SHP77 treated with DMSO at 0.1 percent for 48 hours (cell line): Measurements from ENCODE around the gene LSS.
"Not testable (repeated sequence)": the region's sequence is repeated elsewhere in the genome, so short reads cannot be mapped to it uniquely, and the experiment has no call there.

Experiments used
- DNase-seq: peaks from one replicate; lab custom pipeline; 2025; lab: John Stamatoyannopoulos, UW

Gene LSS

DNA sequence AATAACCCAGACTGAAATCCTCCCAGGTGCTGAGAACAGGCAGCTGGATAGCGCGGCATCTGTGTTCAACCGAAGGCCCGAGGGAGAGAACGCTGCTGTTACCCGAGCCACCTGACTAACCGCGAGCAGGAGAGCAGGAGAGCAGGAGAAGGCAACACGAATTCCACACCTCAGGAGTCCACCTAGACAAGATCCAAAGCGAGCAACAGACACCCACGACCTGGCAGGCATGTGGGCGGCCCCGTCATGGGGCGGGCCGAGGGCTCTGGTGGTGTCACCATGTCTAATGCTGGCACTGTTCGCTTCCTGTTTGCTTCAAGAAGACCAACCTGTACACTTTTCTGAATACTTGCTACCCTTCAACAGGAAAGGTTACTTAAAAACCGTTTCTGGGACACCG, 23.4 kb downstream of the LSS start:
- DNase-seq, result no peak

DNA sequence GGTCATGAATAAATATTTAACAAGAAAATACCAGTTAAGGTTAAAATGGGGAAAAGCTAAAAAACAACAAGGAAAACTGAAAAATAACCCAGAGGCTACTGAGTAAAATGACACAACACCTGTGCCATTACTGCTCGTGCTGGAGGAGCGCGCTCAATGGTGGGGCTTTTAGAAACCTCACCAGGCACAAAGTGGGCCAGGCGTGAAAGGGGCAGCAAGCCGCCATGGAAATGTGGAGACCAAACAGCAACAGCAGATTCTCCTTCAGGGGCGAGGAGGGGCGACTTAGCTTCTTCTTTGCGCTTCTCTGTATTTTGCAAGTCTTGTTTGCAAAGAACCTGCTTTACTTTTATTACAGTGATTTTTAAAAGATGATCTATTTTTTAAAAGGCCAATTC, 25.4 kb downstream of the LSS start:
- DNase-seq, result no peak

DNA sequence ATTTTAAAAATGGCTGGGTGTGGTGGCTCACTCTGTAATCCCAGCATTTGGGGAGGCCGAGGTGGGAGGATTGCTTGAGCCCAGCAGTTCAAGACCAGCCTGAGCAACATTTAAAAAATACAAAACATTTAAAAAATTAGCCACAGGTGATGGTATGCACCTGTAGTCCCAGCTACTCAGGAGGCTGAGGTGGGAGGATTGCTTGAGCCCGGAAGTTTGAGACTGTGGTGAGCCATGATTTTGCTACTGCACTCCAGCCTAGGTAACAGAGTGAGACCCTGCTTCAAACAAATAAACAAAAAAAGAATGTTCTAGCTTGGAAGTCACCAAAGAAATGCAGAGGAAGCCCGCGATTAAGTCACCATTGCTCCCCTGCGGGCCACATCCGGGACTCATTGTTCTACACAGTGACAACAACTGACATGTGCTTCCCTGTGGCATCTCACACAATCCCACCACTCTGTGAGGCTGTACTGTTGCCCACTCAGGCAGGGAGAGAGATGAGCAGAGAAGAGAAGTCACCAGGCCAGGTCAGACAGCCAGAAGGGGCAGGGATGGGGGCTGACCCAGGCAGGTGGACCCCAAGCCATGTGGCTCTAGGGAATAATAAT, 25.9 kb downstream of the LSS start:
- DNase-seq, result no peak

DNA sequence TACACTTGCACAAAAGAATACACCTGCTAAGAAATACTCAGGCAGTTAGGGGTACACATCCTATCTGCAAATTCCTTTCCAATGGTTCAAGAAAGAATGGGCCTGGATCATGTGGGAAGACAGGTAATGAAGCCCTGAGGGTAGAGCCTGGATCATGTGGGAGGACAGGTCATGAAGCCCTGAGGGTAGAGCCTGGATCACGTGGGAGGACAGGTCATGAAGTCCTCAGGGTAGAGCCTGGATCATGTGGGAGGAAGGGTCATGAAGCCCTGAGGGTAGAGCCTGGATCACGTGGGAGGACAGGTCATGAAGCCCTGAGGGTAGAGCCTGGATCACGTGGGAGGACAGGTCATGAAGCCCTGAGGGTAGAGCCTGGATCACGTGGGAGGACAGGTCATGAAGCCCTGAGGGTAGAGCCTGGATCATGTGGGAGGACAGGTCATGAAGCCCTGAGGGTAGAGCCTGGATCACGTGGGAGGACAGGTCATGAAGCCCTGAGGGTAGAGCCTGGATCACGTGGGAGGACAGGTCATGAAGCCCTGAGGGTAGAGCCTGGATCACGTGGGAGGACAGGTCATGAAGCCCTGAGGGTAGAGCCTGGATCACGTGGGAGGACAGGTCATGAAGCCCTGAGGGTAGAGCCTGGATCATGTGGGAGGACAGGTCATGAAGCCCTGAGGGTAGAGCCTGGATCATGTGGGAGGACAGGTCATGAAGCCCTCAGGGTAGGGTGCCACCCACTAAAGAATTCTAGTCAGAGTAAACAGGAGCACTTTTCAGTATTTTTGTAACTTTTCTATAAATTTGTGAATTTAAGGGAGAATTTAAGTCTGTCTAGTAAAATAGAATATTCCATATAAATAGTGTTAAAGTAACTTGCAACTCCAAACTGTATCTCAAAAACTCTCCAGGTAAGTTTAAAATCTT, 27.4 kb downstream of the LSS start:
- DNase-seq, result not testable (repeated sequence)

DNA sequence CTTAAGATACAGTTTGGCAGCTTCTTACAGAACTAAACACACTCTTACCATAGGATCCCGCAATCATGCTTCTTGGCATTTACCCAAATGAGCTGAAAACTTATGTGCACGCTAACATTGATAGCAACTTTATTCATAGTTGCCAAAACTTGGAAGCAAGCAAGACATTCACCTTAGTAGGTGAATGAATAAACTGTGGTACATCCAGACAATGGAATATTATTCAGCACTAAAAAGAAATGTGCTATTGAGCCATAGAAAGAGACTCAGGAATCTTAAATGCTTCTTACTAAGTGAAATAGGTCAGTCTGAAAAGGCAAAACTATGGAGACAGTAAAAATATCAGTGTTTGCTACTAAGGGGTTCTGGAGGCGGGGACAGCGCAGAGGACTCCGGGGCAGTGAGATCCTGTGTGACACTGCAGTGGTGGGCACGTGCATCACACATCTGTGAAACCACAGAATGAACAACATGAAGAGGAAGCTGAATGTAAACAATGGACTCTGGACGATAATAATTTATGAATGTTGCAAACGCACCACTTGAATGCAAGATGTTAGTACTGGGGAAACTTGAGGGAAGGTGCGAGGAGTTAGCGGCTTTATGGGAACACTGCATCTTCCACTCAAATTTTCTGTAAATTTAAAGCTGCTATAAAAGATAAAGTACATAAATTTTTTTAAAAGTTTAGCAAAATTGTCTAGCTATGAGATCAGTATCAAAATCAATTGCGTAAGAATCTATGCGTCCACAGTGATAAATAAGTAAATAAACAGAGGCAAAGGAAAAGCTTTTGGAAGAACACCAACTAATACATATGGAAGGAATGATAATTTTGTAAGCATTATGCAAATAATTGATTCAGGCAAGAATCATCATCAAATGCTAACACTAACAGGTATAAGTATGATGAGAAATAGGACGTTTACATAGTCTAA, 28.9 kb downstream of the LSS start:
- no peak for DNase-seq

DNA sequence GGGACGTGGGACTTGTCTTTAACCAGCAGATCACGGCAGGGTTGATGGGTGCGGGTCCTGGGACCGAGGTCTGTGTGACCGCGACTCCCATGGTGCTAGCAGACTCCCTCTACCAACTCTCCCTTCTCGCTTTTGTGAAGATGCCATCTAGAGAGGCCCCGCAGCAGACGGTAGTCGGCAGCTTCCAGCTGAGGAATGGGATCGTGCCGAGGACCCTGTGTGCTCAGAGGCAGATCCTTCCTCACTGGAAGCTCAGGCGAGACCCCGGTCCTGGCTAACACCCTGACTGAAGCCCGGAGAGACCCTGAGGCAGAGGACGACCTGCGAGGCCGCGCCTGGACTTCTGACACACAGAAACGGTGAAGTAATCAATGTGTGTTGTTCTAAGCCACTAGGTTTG, 31.8 kb downstream of the LSS start:
- no peak for DNase-seq

DNA sequence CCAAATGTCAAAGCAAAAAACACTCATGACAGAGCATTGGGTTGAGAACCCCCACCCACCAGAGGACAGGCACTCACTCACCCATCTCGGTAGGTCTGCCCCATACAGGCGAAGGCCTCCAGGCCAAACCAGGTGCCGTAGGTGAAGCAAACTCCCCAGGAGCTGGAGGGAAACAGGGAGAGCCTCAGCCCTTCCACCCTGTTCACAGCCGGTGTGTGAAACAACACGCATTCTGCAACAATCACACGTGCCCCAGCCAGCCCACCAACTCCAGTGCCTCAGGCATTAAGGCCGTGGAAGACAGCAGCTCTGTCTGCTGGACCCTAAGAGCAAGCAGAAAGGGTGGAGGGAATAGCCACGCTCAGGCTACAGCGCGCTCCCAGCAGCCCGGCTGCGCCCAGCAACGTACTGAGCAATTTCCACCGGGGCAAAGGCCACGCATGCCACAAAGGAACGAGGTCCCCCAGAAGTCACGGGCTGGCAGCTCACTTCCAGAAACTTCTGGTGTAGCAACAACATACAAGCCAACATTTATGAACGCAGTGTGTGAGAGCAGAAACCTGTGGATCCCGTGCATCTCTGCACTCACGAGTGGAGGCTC, 32.9 kb downstream of the LSS start:
- DNase-seq, result no peak

DNA sequence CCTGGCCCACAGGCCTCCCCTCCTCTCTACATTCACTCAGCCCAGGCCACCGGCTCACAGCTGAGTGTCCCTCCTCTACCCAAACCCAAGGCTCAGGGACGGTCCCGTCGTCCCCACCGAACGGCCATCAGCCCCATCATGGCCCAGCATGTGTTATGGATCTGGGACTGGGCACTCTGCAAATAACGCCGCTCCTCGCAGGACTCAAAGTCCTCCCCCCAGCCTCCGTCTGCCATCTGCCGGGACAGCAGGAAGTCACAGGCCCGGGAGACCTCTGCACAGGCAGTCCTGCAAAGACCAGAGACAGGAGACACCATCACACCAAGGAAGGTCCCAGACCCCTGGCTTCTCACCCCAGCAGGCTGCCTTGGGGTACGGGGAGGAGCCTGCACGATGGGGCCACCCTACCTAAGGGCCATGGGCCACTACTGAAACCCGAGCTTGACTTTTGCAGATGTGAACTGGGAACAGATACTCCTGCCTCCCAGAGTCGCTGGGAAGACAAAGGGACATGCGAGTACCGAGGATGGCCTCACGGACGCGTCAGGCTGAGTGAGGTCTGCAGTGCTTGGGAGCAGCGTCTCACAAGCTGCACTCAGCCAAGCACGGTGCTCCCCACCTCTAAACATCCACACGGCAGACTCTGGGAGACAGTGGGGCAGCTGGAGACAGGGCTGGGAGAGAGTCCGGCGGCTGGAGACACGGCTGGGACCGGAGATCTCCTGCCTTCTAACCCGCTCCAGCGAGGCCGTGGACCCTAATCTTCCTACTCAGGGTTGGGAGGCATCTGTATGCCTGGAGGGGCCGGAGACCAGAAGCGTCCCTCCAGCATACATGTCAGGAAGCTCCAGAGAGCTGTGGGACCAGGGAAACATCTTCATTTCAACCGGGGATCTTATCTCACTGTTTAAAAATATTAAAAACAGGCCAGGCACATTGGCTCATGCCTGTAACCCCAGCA, 33.9 kb downstream of the LSS start:
- no peak for DNase-seq

DNA sequence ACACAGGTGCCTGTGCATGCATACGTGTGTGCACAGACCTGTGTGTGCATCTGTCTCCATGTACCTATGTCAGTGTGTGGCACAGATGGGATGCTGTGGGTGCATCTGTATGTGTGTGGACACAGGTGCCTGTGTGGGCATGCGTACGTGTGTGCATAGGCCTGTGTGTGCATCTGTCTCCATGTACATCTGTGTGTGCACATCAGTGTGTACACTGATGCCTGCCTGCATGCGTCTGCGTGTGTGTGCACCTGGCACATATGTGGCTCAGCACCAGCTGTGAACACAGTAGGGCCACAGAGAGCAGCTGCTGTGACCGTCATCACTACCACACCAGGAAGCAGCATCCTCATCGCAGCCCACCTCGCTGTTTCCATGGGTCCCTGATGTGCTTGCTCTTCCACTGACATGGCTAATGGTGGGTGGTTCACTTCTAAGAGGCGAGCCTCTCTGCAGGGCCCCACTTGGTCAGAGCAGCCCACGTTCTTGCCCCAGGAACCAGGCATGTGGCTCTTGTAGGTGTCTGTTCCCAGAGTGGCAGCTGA, 34.7 kb downstream of the LSS start:
- DNase-seq, result no peak

DNA sequence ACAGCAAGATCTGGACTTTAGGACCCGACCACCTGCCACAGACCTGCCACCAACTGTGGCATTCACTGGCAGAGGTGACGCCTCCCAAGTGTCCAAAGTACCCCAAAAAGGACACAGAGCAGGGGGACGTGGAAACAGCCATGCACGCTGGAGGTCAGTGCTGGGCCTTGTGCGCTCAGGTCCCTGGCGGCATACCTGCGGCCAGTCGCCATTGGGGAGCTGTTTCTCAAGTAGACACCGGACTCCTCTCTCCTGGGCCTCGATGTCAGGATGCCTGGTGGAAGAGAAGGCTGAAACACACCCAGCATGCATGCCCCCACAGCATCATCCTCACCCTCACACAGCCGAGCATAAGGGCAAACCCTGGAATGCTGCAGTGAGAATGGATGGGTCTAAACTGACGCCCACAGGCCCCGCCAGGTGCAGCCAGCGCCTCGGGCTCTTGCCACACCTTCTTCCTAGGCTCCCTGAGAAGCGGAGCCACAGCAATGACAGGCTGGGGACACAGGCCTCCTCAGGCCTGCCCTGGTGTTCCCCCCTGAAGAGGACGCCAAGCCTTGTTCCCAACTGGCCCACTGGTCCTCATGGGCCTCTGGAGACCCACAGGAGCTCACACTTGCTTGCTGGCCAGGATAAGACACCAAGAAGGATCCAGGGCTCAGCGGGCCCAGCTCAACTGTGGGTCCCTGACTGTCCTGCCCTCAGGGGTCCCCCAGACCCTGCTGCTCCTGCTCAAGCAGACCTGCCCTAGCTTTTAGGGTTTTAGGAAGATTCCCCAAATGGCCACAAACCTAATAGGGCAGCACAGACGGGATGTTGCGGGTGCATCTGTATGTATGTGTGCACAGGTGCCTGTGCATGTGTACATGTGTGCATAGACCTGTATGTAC, 36.6 kb downstream of the LSS start:
- no peak for DNase-seq

DNA sequence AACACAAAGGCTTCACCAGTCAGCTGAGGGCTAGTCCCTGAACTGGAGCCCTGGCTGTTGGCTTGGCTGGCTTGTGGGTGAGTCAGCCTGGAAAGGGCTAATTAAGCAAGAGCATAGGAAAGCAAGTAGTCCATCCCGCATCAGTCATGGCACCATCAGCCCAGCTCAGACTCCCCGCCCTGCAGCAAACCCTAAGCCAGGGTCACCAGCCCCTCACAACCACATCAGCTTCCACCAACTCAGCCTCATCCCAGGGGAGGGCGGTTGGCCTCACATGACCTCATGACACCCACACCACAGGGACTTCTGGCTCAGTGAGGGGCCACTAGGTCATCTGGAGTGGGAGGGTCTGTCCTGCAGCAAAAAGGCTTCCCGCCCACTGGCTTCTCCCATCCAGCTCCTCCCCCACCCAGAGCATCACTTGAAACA, 37.3 kb downstream of the LSS start:
- DNase-seq, result no peak

DNA sequence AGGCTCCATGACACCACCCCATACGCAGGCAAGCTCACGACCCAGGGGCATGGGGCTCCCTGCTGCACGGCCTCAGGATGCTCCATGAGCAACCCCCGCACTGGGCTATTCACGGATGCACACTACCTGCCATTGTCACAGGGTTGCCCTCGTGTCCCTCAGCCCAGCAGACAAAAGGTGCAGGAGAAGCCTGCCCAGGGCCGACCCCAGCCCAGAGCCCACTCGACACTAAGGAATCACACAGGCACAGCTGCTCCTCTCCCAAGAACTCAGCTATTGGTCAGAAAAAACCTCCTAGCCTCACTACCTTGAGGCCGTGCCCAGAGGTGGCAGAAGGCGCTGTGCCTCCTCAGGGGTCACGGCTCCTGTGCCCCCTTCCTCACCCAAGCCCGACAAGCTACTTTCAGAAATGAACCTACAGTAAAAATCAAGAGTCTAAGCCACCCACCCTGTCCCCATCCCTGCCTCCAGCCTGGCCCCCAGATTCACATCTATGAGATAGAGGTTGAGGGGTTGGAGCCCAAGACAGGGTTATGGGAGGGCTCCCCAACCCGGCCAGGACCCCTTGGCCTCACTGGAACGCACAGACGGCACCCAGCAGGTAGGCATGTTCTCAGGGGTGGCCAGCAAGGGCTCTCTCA, 38.0 kb downstream of the LSS start:
- no peak for DNase-seq

DNA sequence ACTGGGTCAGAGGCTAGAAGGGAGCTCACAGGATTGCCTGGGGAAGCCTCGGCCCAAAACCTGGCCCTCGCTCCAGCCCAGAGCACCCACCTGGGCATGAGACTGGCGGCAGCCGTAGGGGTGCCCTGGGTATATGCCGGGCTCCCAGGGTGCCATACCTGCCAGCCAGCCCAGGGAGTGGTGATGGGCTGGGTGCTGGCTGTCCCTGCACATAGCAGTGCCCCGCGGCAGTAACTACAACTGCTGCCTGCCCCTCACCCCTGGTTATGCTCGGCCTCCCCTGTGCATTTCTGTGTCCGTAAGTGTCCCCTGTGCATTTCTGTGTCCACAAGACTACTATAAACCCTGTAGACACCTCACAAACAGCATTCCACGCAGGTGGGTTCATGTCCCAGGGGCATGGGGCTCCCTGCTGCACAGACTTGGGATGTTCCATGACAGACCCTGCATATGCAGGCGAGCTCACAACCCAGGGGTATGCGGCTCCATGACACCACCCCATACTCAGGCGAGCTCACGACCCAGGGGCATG, 38.5 kb downstream of the LSS start:
- no peak for DNase-seq

DNA sequence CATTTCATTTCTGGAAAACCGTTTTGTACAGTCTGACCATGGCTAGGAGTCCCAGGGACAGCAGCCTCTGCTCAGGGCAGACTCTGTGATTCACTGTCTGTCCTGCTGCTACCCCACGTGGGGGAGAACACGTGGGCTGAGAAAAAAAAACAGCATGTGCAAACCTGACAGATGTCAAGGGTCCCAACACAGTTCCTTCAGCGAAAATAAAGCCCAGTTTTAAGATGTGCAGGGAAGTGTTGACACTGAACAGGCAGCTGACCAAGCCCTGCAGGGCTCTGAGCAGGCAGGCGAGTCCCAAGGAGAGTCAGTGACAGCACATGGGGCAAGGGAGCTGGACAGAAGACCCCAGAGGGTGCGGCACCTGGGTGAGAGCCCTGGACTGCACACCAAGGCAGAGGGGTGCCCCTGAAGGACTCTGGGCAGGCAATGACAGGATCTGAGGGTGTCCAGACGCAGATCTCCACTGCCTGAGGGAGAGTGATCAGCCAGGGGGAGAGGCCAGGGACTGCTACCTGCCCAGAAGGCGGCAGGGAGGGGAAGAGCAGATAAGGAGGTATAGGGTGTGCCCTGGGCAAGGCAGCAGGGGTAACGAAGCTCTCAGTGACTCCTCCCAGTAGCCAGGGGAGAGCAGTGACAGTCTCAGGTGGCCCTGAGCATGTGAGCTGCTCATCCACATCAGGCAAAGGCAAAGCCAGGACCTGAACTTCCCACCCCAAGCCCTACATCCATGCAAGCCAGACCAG, 39.2 kb downstream of the LSS start:
- DNase-seq, result no peak

DNA sequence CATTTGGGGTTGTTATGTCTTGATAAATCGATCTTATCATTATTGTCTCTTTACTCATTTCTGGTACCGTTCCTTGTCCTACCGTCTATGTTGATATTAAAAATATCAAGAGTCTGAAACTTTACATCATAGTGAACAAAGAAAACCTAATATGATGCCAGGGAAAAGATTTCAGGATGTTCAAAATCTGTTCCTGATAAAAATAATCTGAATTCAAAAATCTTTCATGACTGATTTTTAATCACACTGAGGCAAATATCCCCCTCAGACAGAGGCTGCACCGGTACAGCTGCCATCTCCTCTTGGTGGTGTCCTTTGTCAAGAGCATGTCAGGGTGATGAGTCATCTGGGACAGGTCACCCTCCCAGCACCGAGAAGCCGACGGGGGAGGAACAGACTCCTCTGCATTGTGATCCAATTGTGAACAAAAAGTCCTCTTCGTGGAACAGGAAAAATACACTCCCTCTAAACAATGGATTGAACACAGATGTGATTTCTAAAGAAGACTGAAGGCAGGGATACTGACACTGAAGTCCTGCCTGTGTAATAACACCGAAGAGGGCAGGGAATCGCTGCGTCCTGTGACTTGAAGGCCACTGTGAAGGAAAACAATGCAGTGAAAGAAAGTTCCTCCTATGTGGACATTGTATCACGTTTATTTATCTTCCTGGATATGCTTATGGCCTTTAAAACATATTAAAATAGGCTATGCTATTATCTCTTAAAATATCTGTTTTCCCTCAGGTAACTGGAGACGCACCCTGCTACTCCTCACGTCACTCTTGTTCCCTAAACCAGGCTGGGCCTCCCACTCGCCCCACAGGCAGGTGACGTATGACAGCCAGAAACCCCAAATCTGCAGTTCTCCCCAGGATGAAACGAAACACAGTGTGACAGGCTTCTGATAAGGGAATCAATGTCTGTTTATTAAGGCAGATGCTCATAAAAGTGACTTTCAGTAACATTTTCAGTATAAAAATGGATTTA, 40.1 kb downstream of the LSS start:
- DNase-seq, result peak; percentile 57

DNA sequence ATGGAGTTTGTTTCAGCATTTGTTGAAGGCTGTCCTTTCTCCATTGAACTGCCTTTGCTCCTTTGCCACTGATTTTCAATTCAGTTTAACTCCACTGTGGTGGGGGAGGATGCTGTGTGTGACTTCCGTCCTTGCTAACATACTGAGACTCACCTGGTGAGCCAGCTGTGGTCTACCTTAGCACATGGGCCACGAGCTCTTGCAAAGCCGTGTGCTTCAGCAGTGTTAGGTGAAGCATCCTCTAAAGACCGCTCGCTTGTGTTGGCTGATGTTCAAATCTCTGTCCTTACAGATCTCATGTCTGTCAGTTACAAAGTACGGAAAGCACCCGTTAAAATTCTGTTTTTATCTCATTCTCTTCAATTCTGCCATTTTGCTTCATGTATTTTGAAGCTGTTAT, 40.8 kb downstream of the LSS start:
- no peak for DNase-seq

DNA sequence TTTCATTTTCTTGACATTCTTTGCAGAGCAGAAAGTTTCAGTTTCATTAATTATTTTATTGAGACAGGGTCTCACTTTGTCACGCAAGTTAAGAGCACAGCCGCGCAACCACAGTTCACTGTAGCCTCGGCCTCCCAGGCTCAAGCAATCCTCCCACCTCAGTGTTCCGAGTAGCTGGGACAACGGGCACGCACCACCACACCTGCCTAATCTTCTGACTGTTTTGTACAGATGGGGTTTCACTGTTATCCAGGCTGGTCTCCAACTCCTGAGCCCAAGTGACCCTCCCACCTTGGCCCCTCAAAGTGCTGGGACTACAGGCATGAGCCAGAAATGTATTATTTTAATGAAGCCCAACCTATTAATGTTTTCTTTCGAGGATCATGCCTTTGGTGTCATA, 41.3 kb downstream of the LSS start:
- no peak for DNase-seq
